Keratinocyte (primary cell): ENCODE data around the gene CNOT4. TPM values are rescaled to one million over a fixed set of nuclear protein-coding genes. Genes with fewer than 3 reads are reported as not detected.

Experiments used
- DNase-seq: peaks from one replicate; pipeline ENCODE4 v3.0.0-alpha.2; 2011; ENCODE audit warnings: low read depth, missing footprints, low spot score
- FAIRE-seq: peaks from 2 replicates; lab custom pipeline; 2011; peaks lifted over from hg19 to GRCh38; lab: Jason Lieb, UNC
- H2AFZ ChIP-seq: 2 replicates; pipeline ENCODE4 v1.6.0; 2012; ENCODE audit warnings: low read length, control low read depth, inconsistent platforms; ENCODE audit not compliant: control insufficient read depth
- H3K27ac ChIP-seq: 2 replicates; pipeline ENCODE4 v1.5.1; 2011; ENCODE audit warnings: low read length; ENCODE audit not compliant: control insufficient read depth, insufficient read depth
- H3K27me3 ChIP-seq: 3 replicates; pipeline ENCODE4 v1.6.0; 2011; ENCODE audit warnings: low read length; ENCODE audit not compliant: control insufficient read depth, insufficient read depth; ENCODE audit errors: extremely low read depth
- H3K36me3 ChIP-seq, 2 experiments: 2 replicates in 1 of 2; 3 replicates in 1 of 2; pipeline ENCODE4 v1.5.1; 2011; ENCODE audit warnings: low read length in 2 of 2, mild to moderate bottlenecking in 1 of 2; ENCODE audit not compliant: control insufficient read depth in 2 of 2, insufficient read depth in 2 of 2; ENCODE audit errors: extremely low read depth in 1 of 2
- H3K4me1 ChIP-seq: 3 replicates; pipeline ENCODE4 v1.5.1; 2011; ENCODE audit warnings: low read length; ENCODE audit not compliant: control insufficient read depth, insufficient read depth; ENCODE audit errors: extremely low read depth
- H3K4me2 ChIP-seq: 3 replicates; pipeline ENCODE4 v1.6.0; 2011; ENCODE audit warnings: low read depth, low read length; ENCODE audit not compliant: control insufficient read depth, insufficient read depth; ENCODE audit errors: extremely low read depth
- H3K4me3 ChIP-seq, 3 experiments: fragments of 200-600 bp in 1 of 3; sonication (generic) in 1 of 3; 2 replicates in 2 of 3; 3 replicates in 1 of 3; pipeline ENCODE4 v1.5.1; 2011 to 2016; ENCODE audit warnings: low read length in 3 of 3, mild to moderate bottlenecking in 3 of 3, control low read depth in 2 of 3, inconsistent platforms in 1 of 3, low read depth in 1 of 3, mixed read lengths in 1 of 3, mixed run types in 1 of 3, moderate library complexity in 1 of 3; ENCODE audit not compliant: control insufficient read depth in 2 of 3, insufficient read depth in 2 of 3; ENCODE audit errors: extremely low read depth in 1 of 3
- H3K79me2 ChIP-seq: 2 replicates; pipeline ENCODE4 v1.6.0; 2012; ENCODE audit warnings: low read length; ENCODE audit not compliant: control insufficient read depth, insufficient read depth
- H3K9ac ChIP-seq: 3 replicates; pipeline ENCODE4 v1.6.0; 2011; ENCODE audit warnings: low read length; ENCODE audit not compliant: control insufficient read depth, insufficient read depth; ENCODE audit errors: extremely low read depth
- H3K9me1 ChIP-seq: 3 replicates; pipeline ENCODE4 v1.6.0; 2011; ENCODE audit warnings: low read length; ENCODE audit not compliant: control insufficient read depth, insufficient read depth; ENCODE audit errors: extremely low read depth
- H3K9me3 ChIP-seq: 2 replicates; pipeline ENCODE4 v1.5.1; 2012; ENCODE audit warnings: low read depth, low read length; ENCODE audit not compliant: control insufficient read depth
- H4K20me1 ChIP-seq: 3 replicates; pipeline ENCODE4 v1.6.0; 2011; ENCODE audit warnings: low read length; ENCODE audit not compliant: control insufficient read depth, insufficient read depth; ENCODE audit errors: extremely low read depth
- EZH2 ChIP-seq: IDR thresholded peaks from one replicate; pipeline ENCODE4 v1.6.1; 2012; ENCODE audit warnings: inconsistent platforms, mild to moderate bottlenecking, low read length, moderate library complexity
- dilution Hi-C: fragments of 300-500 bp; cut with MboI; formaldehyde crosslinking; loops from one replicate; pipeline ENCODE4 v1.7.0; 2020; ENCODE audit warnings: low sequenced_read_pairs; ENCODE audit not compliant: extremely low pct_ligation_motif_present
- polyA plus RNA-seq, 5 experiments: library from polyadenylated mRNA; depleted of rRNA in 3 of 5; stranded (reverse) in 3 of 5; stranded (forward) in 1 of 5; unstranded in 1 of 5; fragments of >200 nt; gene quantifications; 1 replicate in 1 of 5; 2 replicates in 3 of 5; 3 replicates in 1 of 5; pipeline versions ENCODE4 v1.2.1 to v1.2.3, GENCODE V29; 2011 to 2012; ENCODE audit warnings: missing spikeins in 2 of 5, low read depth in 1 of 5, low replicate concordance in 1 of 5
- TF ChIP-seq, protein P1 (sequence below), 3 experiments: IDR thresholded peaks in 1 of 3; conservative IDR thresholded peaks in 1 of 3; optimal IDR thresholded peaks in 1 of 3; 2 replicates in 2 of 3; 3 replicates in 1 of 3; pipeline versions ENCODE3 to v1.5.1; 2011; ENCODE audit warnings: low read length in 3 of 3, mild to moderate bottlenecking in 3 of 3, moderate library complexity in 2 of 3, control low read depth in 1 of 3, inconsistent platforms in 1 of 3; ENCODE audit not compliant: insufficient read depth in 2 of 3; ENCODE audit errors: extremely low read depth in 1 of 3

The CNOT4 gene
- polyA plus RNA-seq, 1 donor (not counting 4 experiments of a cell fraction or from before 2014, with no cell fraction given) = 11.4 TPM

DNA sequence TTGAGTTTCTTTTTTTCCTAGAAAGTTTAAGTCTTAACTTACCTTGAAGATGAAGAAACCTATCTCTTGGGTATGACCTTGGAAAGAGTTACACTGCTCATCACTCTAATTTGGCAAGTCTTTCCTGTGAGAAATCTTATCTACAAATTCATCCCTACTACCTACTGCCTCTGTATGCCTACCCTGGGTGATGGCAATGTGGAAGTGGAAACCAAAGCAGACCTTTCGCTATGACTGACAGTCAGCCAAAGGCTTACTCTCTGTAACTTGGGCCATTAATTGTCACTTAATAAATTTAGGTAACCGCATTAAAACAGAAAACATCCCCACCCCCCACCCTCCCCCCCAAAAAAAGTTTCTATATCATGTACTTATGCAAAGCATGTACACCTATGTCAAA, 103.9 kb downstream of the CNOT4 start:
- no peak overlapping the region for H3K4me3 ChIP-seq
- H3K36me3 ChIP-seq = peaks cover 2 to 3% of the 10 kb centered on the region in 2 experiments
- H3K79me2 ChIP-seq = no peaks in the 10 kb centered on the region
- H4K20me1 ChIP-seq = no peaks in the 10 kb centered on the region
- no peaks in the 10 kb centered on the region for H3K9me1 ChIP-seq
- H3K27ac ChIP-seq = no peak overlapping the region
- DNase-seq (no peak), FAIRE-seq (no peak)
- no peak overlapping the region for H3K9ac ChIP-seq
- no peak overlapping the region for H2AFZ ChIP-seq
- no peaks in the 10 kb centered on the region for H3K4me1 ChIP-seq
- H3K4me2 ChIP-seq = no peak overlapping the region
- H3K9me3 ChIP-seq = no peaks in the 10 kb centered on the region
- H3K27me3 ChIP-seq = no peaks in the 10 kb centered on the region
- no peak for TF ChIP-seq EZH2
- dilution Hi-C loops = no loop called here

DNA sequence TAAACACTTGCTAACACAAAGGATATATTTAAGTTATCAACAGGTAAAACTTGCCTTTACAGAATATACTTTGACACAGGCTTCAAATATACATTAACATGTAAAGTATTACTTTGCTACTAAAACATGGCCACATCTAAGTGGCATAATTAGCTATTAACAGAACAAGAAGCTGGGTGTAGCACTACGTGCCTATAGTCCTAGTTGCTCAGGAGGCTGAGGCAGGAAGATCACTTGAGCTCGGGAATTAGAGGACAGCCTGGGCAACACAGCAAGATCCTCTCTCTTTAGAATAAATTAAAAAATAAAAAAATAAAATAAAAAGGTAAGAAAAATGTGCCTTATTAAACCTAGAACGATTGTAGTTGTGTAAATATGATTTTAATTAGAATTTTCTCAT, 106.6 kb downstream of the CNOT4 start:
- dilution Hi-C loops = no loop called here
- no peak overlapping the region for H3K27ac ChIP-seq
- H3K4me2 ChIP-seq = no peak overlapping the region
- no peaks in the 10 kb centered on the region for H3K4me1 ChIP-seq
- H4K20me1 ChIP-seq = no peaks in the 10 kb centered on the region
- no peak overlapping the region for H3K4me3 ChIP-seq
- H3K9me3 ChIP-seq = no peaks in the 10 kb centered on the region
- peaks cover 0 to 2% of the 10 kb centered on the region in 2 experiments for H3K36me3 ChIP-seq
- peak; percentile 5 for FAIRE-seq
- no peak overlapping the region for H2AFZ ChIP-seq
- no peak for TF ChIP-seq EZH2
- TF ChIP-seq, protein P1, sequence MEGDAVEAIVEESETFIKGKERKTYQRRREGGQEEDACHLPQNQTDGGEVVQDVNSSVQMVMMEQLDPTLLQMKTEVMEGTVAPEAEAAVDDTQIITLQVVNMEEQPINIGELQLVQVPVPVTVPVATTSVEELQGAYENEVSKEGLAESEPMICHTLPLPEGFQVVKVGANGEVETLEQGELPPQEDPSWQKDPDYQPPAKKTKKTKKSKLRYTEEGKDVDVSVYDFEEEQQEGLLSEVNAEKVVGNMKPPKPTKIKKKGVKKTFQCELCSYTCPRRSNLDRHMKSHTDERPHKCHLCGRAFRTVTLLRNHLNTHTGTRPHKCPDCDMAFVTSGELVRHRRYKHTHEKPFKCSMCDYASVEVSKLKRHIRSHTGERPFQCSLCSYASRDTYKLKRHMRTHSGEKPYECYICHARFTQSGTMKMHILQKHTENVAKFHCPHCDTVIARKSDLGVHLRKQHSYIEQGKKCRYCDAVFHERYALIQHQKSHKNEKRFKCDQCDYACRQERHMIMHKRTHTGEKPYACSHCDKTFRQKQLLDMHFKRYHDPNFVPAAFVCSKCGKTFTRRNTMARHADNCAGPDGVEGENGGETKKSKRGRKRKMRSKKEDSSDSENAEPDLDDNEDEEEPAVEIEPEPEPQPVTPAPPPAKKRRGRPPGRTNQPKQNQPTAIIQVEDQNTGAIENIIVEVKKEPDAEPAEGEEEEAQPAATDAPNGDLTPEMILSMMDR (optimal IDR thresholded peaks at IDR 0.05 in 1 of 3, IDR thresholded peaks at IDR 0.05 in 1 of 3, conservative IDR thresholded peaks at IDR 0.05 in 1 of 3; ENCODE audit: extremely low read depth in 1 of 3, insufficient read depth in 2 of 3, low read length in 3 of 3) = no peak
- no peak overlapping the region for H3K9ac ChIP-seq
- no peaks in the 10 kb centered on the region for H3K9me1 ChIP-seq
- no peak for DNase-seq
- no peaks in the 10 kb centered on the region for H3K27me3 ChIP-seq
- no peaks in the 10 kb centered on the region for H3K79me2 ChIP-seq

DNA sequence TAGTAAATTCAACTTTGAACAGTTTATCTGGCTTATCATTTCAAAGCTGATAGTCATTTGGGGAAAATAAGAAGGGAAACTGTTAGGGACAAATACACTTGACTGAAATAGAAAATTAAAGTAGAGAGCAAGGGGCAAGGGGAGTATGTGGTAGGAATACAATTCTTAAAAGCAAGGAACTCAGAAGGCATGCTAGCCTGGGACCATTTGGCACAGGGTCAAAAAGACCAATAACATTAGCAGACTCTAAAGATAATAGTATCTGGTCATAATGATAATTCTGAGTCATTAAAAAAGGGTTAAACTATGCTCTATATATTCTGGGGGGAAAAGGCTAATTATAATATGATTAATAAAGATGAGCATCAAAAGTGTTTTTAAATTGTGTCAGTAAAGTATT, 112.2 kb downstream of the CNOT4 start:
- Histone ChIP-seq H3K9me1 (no peaks in the 10 kb centered on the region), H3K9ac (no peak overlapping the region), H2AFZ (no peak overlapping the region), H3K4me3 (no peak overlapping the region), H3K4me2 (no peak overlapping the region), H3K4me1 (no peaks in the 10 kb centered on the region), H3K27ac (no peak overlapping the region), H3K79me2 (no peaks in the 10 kb centered on the region), H3K9me3 (no peaks in the 10 kb centered on the region), H3K36me3 (peaks cover 5 to 10% of the 10 kb centered on the region in 2 experiments), H4K20me1 (no peaks in the 10 kb centered on the region), H3K27me3 (no peaks in the 10 kb centered on the region)
- FAIRE-seq = no peak
- dilution Hi-C loops = no loop called here
- no peak for DNase-seq
- TF ChIP-seq EZH2 = no peak
- TF ChIP-seq, protein P1 (optimal IDR thresholded peaks at IDR 0.05 in 1 of 3, IDR thresholded peaks at IDR 0.05 in 1 of 3, conservative IDR thresholded peaks at IDR 0.05 in 1 of 3; ENCODE audit: extremely low read depth in 1 of 3, insufficient read depth in 2 of 3, low read length in 3 of 3) = no peak
